ENCODE results near the gene KLHL22.
A peak's percentile ranks its signal among the peaks of the same experiment; 100 is the strongest.
"Not testable (repeated sequence)": the region's sequence is repeated elsewhere in the genome, so short reads cannot be mapped to it uniquely, and the experiment has no call there.

The KLHL22 gene, protein sequence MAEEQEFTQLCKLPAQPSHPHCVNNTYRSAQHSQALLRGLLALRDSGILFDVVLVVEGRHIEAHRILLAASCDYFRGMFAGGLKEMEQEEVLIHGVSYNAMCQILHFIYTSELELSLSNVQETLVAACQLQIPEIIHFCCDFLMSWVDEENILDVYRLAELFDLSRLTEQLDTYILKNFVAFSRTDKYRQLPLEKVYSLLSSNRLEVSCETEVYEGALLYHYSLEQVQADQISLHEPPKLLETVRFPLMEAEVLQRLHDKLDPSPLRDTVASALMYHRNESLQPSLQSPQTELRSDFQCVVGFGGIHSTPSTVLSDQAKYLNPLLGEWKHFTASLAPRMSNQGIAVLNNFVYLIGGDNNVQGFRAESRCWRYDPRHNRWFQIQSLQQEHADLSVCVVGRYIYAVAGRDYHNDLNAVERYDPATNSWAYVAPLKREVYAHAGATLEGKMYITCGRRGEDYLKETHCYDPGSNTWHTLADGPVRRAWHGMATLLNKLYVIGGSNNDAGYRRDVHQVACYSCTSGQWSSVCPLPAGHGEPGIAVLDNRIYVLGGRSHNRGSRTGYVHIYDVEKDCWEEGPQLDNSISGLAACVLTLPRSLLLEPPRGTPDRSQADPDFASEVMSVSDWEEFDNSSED

DNA sequence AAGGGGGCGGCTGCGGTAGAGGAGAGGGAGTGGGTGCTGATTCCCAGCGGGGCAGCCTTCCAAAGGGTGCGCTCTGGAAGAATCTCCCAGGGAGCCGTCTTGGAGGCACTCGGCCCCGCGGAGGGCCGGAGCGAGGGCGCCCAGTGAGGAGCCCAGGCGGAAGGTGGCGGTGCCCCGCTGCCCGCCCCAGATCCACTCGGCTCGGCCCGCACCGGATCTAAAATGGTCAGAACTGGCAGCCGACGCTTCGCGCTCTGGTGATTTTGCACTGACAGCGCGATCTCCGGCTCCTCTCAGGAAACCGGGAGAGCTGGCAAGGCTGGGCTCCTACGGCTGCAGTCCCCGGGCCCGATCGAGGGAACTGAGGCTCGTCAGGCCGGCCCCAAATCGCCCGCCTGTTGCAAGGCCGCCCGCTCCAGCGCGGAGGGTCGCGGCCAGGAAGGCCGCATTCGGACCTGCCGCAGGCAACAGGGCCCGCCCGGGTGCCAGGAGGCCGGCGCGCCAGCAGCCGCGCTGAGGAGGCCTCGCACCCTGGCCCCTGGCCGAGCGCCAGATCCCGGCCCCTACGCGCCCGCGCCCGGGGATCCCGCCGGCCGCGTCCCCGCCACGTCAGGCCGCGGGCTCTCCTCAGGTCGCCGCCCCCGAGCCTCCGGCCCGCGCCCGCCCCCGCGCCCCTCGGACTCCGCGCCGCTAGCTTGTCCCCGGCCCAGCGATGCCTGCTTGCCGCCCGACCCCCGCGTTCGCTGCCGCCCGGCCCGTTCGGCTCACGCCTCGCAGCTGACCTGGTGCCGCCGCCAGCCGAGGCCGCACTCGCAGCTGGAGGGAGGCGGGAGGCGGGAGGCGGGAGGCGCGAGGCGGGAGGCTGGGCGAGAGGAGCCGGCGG, at the start of gene KLHL22:
TSS of gene KLHL22 (minus strand) at position 818 of the 883 bp plus-strand sequence. CDS start 6,584 bp downstream, outside the sequence.
- DNase-seq, result peak; percentile 26

DNA sequence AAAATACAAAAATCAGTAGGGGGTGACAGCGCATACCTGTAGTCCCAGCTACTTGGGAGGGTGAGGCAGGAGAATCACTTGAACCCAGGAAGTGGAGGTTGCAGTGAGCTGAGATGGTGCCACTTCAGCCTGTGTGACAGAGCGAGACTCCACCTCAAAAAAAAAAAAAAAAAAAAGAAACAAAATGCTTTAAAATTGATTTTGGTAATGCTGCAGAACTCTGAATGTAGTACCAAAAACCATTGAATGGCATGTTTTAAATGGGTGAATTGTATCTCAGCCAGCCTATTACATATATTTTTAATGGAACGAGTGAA, 49.7 kb upstream of the KLHL22 start:
- not testable (repeated sequence) for DNase-seq

DNA sequence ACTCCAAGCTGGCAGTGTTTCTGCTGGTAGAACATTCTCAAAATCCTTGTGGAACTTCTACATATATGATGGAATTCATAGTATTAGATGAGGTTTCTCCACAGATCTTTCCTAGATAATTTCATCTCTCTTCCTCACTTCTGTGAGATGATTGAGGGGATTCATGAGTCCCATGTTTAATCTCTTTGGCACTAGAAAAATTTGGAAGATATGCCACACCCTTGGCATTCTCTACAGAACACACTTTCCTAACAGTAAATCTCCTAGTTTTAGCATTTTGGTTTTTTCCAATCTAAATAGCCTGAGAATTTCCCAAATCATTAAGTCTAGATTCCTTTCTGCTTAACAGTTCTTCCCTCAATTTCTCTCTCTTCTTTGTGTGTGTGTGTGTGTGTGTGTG, 47.1 kb upstream of the KLHL22 start:
- DNase-seq, result no peak

DNA sequence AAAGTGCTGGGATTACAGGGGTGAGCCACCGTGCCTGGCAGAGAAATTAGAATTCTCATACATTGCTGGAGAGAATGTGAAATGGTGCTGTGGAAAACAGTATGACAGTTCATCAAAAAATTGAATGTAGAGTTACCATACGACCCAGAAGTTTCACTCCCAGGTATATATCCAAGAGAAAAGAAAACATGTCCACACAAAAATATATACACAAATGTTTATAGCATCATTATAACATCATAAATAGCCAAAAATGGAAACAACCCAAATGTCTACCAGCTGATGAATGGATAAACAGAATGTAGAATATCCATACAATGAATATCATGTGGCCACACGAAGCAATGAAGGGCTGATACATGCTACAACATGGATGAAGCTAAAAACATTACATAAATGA, 46.5 kb upstream of the KLHL22 start:
- DNase-seq, result no peak

DNA sequence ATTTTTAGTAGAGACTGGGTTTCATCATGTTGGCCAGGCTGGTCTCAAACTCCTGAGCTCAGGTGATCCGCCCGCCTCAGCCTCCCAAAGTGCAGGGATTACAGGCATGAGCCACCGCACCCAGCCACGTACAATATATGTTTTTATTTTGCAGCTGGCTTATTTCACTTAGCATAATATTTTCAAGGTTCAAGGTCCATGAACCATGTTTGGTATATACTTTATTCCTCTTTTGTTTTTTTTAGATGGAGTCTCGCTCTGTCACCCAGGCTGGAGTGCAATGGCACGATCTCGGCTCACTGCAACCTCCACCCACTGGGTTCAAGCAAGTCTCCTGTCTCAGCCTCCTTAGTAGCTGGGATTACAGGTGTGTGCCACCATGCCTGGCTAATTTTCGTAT, 43.3 kb upstream of the KLHL22 start:
- not testable (repeated sequence) for DNase-seq

DNA sequence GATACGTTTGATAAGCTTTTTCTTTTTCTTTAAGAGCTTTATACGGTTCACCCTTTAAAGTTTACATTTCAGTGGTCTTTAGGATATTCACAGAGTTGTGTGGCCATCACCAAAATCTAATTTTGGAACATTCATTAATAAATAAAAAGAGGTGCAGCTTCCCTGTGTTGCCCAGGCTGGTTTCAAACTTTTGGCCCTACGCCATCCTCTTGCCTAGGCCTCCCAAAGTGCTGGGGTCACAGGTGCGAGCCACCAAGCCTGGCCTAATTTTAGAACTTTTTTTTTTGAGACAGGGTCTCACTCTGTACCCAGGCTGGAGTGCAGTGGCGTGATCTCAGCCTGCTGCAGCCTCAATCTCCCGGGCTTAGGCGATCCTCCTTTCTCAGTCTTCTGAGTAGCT, 42.4 kb upstream of the KLHL22 start:
- DNase-seq, result no peak

DNA sequence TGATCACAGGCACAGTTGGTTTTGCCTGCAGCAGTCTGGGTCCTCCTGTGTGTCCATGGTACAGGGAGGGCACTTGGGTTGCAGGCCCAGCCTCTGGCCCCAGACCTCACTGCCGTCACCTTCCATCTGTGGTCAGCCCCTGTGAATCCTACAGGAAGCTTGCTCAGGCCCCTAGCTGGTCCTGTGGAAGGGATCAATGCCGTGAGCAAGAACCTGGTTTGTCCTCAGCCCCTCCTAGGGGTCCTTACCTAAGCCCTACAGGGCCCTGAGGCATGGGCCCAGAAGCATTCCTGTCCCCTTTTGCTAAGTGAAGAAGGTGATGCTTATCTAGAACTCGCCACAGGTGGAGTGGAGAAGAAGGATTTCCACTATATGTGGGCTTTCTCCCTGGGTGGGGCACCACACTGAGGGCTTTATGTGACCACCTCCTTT, 41.7 kb upstream of the KLHL22 start:
- DNase-seq, result no peak

DNA sequence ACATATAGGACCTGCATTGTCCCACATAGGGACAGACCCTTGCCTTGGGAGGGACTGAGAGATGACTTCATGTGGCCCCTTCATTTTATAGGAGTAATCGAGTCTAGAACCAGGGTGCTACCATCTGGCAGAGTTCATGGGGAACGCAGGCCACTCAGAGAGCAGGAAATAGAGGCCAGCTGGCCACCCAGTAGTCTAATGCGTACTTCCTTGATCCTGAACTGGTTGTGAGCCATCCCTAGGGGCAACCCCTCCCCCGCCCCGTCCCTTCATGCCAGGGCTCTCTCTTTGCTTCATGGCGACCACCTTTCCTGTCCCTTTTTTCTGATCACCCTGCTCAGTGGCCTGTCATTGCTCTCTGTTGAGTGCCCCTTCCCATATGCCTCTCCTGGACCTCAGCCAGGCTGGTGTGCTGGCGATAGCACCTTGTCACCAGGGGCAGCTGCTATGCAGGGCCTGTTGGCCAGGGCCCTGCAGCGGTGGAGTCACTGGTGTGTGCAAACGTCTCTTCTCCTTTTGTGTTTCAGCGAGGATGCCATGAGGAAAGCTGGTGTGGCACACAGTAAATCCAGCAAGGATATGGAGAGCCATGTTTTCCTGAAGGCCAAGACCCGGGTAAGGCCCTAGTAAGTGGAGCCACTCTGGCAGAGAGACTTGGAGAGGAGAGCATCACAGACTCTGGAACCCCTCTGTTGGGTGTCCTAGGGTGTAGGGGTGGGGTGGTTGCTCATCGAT, 41.2 kb upstream of the KLHL22 start:
- DNase-seq, result no peak

DNA sequence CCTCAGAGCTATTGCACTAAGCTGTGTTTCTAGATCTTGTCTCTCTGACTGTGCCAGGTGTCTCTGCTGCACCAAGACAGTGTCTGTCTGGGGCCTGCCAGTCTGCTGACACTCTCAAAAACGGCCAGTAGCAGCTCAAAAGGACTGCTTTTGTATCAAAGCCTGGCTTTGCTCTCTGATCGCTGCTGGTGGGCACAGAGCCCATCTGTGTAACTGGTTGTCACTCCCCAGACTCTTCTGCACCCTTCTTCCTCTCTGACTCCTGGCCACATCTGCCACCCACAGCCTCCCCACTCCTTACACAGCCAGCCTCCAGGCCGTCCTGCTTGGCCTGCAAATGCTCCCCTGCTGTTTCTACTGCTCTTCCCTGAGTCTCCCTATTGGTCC, 38.3 kb upstream of the KLHL22 start:
- DNase-seq, result no peak

DNA sequence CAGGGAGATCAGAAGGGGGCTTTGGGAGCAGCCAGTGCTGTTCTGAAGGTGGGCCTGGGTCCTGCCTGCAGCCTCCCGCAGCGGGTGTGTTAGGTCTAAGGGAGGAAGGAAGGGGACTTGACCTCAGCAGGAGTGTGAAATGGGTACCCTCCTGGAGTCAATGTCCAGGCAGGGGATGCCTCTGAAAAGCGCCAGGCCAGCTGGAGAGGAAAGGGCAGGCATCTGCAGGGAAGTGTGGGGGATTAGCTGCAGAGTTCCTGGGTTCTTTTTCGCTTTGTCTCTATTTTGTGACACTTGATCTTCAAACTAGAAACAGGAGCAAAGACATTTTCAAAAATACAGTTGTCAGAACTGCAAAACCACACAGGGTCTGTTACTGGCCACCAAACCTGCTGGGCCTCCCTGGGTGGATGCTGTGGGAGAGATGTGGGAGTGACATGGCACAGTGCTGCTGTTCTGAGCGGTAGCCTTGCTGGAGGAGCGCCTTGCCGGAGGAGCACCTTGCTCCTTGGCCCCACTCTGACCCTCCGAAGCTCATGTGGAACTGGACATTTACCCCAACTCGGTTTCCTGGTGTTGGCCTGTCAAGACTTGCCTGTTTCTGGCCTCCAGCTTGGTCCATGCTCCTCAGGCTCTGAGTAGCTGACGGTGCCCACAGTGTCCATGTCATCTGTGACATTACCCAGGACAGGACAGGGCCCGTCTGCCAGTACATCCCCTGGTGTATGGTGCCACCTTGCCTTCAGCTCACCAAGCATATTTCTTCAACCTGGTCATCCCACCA, 37.7 kb upstream of the KLHL22 start:
- DNase-seq, result no peak

DNA sequence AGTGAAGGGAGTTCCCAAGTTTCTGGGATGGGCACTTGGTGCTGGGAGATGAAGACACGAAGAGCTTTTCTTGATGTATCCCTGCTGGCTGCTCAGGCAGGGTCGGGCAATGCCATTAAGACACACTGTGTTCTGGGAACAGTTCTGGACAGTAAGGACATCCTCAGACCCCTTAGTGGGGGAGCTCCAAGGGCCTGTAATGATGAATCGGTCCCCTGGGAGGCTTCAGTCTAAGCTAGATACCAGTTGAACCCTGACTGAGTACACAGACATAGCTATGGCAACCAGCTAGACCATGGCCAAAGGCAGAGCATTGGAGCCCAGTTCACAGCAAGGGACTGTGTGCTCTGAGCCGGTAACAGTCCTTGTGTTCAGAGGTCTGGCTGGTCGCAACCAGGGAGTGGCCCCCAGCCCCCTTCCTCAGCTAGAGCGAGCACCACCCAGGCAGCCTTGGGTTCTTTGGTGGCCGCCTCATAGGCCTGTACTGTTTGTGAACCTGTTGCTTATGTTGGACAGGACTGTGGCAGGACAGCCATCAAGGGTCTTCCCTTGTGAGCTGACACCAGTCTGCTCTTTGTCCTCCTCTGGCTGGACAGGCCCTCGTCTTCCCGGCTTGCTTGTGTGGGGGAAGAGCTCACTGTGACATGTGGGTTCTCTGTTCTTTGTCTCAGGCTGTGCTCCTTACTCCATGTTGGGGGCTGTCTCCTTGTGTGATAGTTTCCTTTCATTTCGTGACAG, 36.8 kb upstream of the KLHL22 start:
- DNase-seq, result no peak

DNA sequence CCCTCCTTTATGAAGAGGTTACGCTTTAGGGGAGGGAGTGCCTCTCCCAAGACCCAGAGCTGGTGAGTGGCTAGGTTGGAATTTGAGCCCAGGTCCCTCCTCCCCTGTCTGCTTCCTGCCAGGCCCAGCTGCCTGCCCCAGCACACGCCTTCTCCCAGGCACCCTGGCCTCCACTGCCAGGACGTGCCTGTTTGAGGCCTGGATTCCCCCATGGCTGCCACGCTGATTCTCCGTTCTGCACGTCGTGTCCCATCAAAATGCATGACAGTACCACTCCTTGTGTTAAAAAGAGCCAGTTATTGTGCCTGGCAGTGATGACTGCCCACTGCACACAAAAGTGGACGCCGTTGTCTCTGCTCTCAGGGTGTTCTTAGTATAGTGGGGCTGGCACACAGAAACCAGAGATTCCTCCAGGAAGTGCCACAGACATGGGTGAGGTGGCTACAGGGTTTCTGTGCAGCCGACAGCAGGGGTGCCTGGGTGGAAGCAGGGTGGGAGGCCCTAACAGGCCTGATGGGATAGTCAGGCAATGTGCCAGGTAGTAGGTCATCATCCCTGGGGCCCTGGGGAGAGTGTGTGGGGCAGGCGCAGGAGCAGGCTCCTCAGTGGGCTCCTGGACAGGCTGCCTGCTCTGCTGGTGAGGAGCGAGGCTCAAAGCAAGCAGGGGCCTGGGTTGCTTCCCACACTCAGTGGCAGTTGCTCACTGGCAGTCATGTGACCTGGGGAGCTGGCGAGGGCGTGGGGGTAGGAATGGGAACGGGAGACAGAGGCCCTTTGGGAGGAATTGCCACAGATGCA, 36.0 kb upstream of the KLHL22 start:
- no peak for DNase-seq

DNA sequence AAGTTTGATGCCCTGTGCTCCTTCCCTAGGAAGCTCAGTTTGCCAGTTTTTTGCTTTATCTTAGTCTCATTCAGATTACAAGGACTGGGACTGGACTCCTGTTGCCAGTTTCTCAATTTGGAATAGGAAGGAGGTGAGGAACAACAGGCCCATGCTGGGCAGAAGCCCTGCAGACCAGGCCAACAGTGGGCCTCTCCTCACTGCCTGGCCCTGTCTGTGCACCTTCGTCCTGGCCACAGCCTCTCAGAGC, 35.5 kb upstream of the KLHL22 start:
- no peak for DNase-seq

DNA sequence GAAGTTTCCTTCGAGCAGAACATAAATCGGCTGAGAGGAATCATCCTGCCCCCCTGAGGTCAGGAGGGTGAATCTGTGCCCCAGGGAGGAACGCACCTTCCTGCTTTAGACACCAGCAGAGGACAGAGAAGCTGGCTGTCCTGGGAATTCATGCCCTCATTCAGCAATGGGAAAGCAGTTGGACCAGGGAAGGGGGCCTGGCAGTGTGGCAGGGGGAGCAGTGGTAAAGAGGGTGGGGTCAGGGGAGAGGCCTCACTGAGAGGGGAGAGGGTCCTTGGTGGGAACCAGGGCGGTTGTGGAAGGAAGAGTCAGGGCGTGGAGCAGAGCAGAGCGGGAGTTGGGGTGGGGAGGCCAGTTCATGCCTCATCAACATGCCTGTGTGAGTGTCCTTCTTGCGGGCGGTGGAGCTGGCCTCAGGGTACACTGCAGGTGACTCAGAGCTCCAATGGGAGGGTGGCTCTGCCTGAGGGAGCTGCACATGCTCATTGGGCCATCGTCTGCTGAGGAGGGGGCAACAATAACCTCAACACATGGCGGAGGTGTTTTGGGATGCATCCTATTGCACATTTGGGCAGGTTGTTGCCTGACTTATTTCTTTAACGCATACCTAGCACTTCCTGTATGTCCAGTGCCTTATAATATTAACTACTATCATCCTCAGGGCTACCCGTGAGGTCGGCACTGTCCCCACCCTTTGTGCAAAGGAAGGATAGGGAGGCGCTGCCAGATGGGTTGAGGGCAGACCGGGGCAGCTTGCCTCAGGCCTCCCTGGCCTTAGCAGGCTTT, 35.0 kb upstream of the KLHL22 start:
- DNase-seq, result no peak

DNA sequence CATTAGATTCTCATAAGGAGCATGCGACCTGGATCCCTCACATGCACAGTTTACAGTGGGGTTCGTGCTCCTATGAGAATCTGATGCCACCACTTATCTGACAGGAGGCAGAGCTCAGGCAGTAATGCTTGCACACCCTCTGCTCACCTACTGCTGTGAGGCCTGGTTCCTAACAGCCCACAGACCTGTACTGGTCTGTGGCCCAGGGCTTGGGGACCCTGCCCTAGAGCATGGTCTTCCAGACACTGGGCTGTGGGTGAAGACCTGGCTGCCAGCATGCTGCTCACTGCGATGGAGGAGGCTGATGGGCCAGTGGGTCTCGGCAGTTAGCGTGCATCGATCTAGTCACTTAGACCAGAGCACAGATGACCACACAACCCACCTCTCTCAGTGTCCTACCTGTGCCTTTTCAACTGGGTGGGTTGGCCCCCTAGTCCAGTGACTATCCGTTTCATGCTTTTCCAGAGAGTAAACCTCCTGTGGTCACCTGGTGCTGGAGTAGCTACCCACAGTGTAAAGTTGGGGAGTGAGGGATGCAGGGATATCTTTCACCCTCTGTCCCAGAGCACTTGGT, 32.9 kb upstream of the KLHL22 start:
- DNase-seq, result no peak

DNA sequence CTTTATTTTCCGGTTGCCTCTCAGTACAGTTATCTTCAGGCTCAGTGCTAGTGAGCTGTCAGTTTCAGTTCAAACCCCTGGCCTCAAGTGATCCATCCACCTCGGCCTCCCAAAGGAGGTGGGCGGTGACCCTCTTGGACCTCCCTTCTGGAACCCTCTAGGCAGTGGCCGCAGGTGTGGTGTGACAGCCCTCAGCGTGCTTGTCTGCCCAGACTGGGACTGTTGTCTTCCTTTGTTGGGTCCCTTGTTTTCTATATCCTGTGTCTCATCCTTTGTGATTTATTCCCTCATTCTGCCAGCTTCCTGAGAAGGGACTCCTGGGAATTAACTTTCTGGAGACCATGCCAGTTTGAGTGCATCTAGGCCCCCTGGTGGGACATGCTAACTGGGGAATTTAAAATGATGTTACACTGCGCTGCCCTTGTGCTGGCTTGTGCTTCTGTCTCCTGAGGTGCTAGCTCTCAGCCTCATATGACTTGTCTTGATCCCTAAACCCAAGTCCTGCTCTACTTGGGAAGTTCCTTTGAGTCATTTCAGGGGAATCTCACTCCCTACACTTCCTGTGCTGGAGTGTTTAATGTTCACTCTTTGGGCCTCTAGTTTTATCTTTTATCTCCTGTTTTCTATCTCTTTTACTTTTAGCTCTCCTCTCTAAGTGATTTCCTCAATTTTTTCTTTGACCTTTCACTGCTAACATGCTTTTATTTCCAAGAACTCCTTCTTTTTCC, 31.2 kb upstream of the KLHL22 start:
- no peak for DNase-seq

DNA sequence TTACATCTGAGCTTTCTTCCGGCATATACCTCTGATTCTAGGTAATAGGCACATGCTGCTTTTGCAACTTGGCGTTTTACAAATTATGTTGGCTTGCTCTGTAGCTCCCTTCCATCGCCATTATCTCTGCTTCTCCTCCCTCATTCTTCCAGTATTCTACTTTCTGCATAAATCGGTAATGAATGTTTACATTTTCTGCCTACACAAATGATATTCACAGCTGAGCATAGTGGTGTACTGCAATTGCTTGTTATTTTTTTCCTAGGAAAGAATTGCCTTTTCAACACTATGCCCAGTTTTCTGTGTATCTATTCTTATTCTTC, 30.7 kb upstream of the KLHL22 start:
- no peak for DNase-seq

DNA sequence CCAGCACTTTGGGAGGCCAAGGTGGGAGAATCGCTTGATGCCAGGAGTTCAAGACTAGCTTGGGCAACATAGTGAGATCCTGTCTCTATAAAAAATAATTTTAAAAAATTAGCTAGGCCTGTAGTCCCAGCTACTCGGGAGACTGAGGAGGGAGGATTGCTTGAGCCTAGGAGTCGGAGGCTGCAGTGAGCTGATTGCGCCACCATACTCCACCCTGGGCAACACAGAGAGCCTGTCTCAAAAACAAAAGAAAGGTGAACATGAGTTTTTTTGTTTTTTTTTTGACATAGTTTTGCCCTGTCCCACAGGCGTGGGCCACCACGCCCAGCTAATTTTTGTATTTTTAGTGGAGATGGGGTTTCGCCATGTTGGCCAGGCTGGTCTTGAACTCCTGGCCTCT, 29.5 kb upstream of the KLHL22 start:
- no peak for DNase-seq

DNA sequence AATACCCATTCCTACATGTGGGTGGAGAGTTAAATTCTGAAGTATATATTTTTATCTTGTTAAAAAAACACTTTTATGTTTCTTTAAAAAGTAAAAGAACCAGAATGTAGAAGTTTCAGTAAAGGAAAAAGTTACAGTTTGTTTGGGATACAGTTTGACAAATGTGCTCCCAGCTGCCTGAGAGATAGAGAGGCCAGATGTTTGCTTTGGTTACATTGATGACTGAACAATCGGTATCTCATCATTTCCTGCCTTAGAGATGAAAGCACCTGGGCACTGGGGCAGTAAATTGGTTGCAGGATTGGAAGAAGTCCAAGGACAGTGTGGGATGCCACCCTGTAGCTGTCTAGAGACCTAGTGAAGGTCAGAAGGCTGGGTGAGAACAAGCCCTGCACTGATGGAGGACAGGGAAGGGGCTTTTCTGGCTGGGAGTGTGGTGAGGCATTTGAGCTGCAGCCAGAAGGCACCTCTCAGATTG, 28.4 kb upstream of the KLHL22 start:
- no peak for DNase-seq
